ENCODE results near the gene ATP9B. TPM values are rescaled to one million over a fixed set of nuclear protein-coding genes. Genes with fewer than 3 reads are reported as not detected.

The ATP9B gene
- total and polyA plus RNA-seq, 4 donors: 7.1 to 31.4 (median 15.5) TPM

DNA sequence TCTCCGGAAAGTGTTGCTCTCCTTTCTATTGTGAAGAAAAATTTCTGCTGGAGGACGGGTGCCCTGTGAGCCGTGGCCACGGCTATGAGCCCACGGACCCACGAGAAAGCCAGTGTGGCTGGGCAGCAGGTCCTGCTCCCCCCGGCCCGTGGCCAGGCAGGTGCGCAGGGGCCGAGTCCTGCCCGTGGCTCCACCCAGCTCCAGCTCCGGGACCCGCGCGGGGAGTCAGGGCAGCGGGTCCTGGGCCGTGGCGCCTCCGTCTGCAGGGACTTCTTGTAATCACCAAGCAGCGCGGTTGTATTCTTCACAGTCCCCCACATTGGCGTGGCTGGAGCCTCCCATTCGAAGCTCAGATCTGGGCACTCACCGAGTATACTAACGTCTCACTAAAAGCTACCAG, 46.6 kb upstream of the ATP9B start:
- Histone ChIP-seq H3K4me3 (ENCODE audit: low read depth in 1 of 3, low read length in 3 of 3) (no peak overlapping the region), H3K9me3 (ENCODE audit: control insufficient read depth in 4 of 4, low read length in 3 of 4) (peaks cover 0 to 10% (median 5%) of the 10 kb centered on the region in 4 donors), H3K27me3 (ENCODE audit: control insufficient read depth in 4 of 4, insufficient read depth in 4 of 4, low read length in 3 of 4) (peaks cover 0 to 3% (median 0%) of the 10 kb centered on the region in 4 donors), H3K9ac (ENCODE audit: low read depth in 1 of 2, low read length in 2 of 2) (no peak overlapping the region), H3K4me1 (ENCODE audit: control insufficient read depth in 4 of 4, insufficient read depth in 4 of 4, low read length in 3 of 4) (no peaks in the 10 kb centered on the region), H3K36me3 (ENCODE audit: control insufficient read depth in 4 of 4, insufficient read depth in 3 of 4, low read depth in 1 of 4, low read length in 3 of 4) (no peaks in the 10 kb centered on the region), H3K27ac (ENCODE audit: low read depth in 1 of 2, low read length in 2 of 2) (no peak overlapping the region)
- 93% methylated on average over 25 of the region's 25 CpGs for WGBS
- no peak for DNase-seq (ENCODE audit: low spot score)
- TF ChIP-seq SP1 (IDR thresholded peaks at IDR 0.05) (no peak), HNF4G (IDR thresholded peaks at IDR 0.05) (no peak), YY1 (IDR thresholded peaks at IDR 0.05) (no peak), HNF4A (conservative IDR thresholded peaks at IDR 0.05) (no peak), EGR1 (IDR thresholded peaks at IDR 0.05; ENCODE audit: low read depth in 2 of 2) (no peak)
- TF ChIP-seq, protein P1, sequence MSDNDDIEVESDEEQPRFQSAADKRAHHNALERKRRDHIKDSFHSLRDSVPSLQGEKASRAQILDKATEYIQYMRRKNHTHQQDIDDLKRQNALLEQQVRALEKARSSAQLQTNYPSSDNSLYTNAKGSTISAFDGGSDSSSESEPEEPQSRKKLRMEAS (IDR thresholded peaks at IDR 0.05): no peak

DNA sequence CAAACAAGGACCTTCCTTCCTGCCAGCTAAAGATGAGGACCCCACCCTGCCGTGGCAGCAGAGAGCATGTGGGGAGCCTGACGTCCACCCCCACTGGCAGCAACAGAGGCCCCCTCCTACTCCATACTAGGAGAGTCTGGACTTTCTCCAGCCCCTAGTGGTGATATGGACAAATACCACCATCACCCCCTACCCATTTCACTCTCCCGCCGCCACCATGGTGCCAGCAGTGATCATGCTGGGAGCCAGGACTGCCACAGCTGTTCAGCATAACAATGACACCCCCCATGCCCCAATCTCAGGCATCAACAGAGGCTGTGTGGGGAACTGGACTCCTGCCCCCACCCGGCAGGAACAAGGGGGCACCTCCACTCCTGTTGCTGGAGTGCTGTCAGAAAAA, 42.7 kb upstream of the ATP9B start:
- no peak for TF ChIP-seq FOXA2 (IDR thresholded peaks at IDR 0.05)
- TF ChIP-seq RAD21 (IDR thresholded peaks at IDR 0.05): no peak
- WGBS: 42% methylated on average over 5 of the region's 5 CpGs

GRCh38 chr18:79030680-79031079, 38.5 kb upstream of the ATP9B start:
- Histone ChIP-seq H3K27me3 (ENCODE audit: control insufficient read depth in 4 of 4, insufficient read depth in 4 of 4, low read length in 3 of 4) (no peaks in the 10 kb centered on the region), H3K9me3 (ENCODE audit: control insufficient read depth in 4 of 4, low read length in 3 of 4) (peaks cover 0 to 4% (median under 1%) of the 10 kb centered on the region in 4 donors), H3K36me3 (ENCODE audit: control insufficient read depth in 4 of 4, insufficient read depth in 3 of 4, low read depth in 1 of 4, low read length in 3 of 4) (no peaks in the 10 kb centered on the region), H3K4me1 (ENCODE audit: control insufficient read depth in 4 of 4, insufficient read depth in 4 of 4, low read length in 3 of 4) (no peaks in the 10 kb centered on the region), H3K27ac (ENCODE audit: low read depth in 1 of 2, low read length in 2 of 2) (no peak overlapping the region), H3K9ac (ENCODE audit: low read depth in 1 of 2, low read length in 2 of 2) (no peak overlapping the region), H3K4me3 (ENCODE audit: low read depth in 1 of 3, low read length in 3 of 3) (no peak overlapping the region)
- WGBS: 84% methylated on average over 9 of the region's 9 CpGs
- DNase-seq (ENCODE audit: low spot score): no peak
- TF ChIP-seq EGR1 (IDR thresholded peaks at IDR 0.05; ENCODE audit: low read depth in 2 of 2) (no peak), GABPA (IDR thresholded peaks at IDR 0.05 in 1 of 2, conservative IDR thresholded peaks at IDR 0.05 in 1 of 2) (no peak), JUND (IDR thresholded peaks at IDR 0.05) (no peak), RAD21 (IDR thresholded peaks at IDR 0.05) (no peak), FOXA2 (IDR thresholded peaks at IDR 0.05) (no peak), SP1 (IDR thresholded peaks at IDR 0.05) (no peak), ATF3 (IDR thresholded peaks at IDR 0.05) (no peak), NR2F2 (IDR thresholded peaks at IDR 0.05) (no peak), YY1 (IDR thresholded peaks at IDR 0.05) (no peak), HNF4G (IDR thresholded peaks at IDR 0.05) (no peak), HNF4A (conservative IDR thresholded peaks at IDR 0.05) (no peak), REST (IDR thresholded peaks at IDR 0.05) (no peak), RXRA (IDR thresholded peaks at IDR 0.05) (no peak), TAF1 (conservative IDR thresholded peaks at IDR 0.05) (no peak), FOXA1 (IDR thresholded peaks at IDR 0.05) (no peak)
- TF ChIP-seq, protein P1 (IDR thresholded peaks at IDR 0.05): no peak
- TF ChIP-seq, protein P2, sequence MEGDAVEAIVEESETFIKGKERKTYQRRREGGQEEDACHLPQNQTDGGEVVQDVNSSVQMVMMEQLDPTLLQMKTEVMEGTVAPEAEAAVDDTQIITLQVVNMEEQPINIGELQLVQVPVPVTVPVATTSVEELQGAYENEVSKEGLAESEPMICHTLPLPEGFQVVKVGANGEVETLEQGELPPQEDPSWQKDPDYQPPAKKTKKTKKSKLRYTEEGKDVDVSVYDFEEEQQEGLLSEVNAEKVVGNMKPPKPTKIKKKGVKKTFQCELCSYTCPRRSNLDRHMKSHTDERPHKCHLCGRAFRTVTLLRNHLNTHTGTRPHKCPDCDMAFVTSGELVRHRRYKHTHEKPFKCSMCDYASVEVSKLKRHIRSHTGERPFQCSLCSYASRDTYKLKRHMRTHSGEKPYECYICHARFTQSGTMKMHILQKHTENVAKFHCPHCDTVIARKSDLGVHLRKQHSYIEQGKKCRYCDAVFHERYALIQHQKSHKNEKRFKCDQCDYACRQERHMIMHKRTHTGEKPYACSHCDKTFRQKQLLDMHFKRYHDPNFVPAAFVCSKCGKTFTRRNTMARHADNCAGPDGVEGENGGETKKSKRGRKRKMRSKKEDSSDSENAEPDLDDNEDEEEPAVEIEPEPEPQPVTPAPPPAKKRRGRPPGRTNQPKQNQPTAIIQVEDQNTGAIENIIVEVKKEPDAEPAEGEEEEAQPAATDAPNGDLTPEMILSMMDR (IDR thresholded peaks at IDR 0.05; ENCODE audit: low read depth, low read length, missing input control): no peak
- TF ChIP-seq, protein P3, sequence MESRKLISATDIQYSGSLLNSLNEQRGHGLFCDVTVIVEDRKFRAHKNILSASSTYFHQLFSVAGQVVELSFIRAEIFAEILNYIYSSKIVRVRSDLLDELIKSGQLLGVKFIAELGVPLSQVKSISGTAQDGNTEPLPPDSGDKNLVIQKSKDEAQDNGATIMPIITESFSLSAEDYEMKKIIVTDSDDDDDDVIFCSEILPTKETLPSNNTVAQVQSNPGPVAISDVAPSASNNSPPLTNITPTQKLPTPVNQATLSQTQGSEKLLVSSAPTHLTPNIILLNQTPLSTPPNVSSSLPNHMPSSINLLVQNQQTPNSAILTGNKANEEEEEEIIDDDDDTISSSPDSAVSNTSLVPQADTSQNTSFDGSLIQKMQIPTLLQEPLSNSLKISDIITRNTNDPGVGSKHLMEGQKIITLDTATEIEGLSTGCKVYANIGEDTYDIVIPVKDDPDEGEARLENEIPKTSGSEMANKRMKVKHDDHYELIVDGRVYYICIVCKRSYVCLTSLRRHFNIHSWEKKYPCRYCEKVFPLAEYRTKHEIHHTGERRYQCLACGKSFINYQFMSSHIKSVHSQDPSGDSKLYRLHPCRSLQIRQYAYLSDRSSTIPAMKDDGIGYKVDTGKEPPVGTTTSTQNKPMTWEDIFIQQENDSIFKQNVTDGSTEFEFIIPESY (IDR thresholded peaks at IDR 0.05): no peak

More for the DNA sequence above, 42.7 kb upstream of the ATP9B start:
- no peak overlapping the region for H3K9ac ChIP-seq (ENCODE audit: low read depth in 1 of 2, low read length in 2 of 2)
- H3K4me1 ChIP-seq (ENCODE audit: control insufficient read depth in 4 of 4, insufficient read depth in 4 of 4, low read length in 3 of 4): no peaks in the 10 kb centered on the region
- peaks cover 0 to 3% (median 0%) of the 10 kb centered on the region in 4 donors for H3K27me3 ChIP-seq (ENCODE audit: control insufficient read depth in 4 of 4, insufficient read depth in 4 of 4, low read length in 3 of 4)
- H3K4me3 ChIP-seq (ENCODE audit: low read depth in 1 of 3, low read length in 3 of 3): no peak overlapping the region
- no peak for DNase-seq (ENCODE audit: low spot score)
- no peak overlapping the region for H3K27ac ChIP-seq (ENCODE audit: low read depth in 1 of 2, low read length in 2 of 2)
- H3K36me3 ChIP-seq (ENCODE audit: control insufficient read depth in 4 of 4, insufficient read depth in 3 of 4, low read depth in 1 of 4, low read length in 3 of 4): no peaks in the 10 kb centered on the region
- peaks cover 2 to 9% (median 5%) of the 10 kb centered on the region in 4 donors for H3K9me3 ChIP-seq (ENCODE audit: control insufficient read depth in 4 of 4, low read length in 3 of 4)

Measured in liver (tissue), 9 donors.